CD14-positive monocyte (primary cell): ENCODE data around the gene TNFRSF13B. TPM values are rescaled to one million over a fixed set of nuclear protein-coding genes. Genes with fewer than 3 reads are reported as not detected.
"Not testable (repeated sequence)": the region's sequence is repeated elsewhere in the genome, so short reads cannot be mapped to it uniquely, and the experiment has no call there.

Source experiments
- DNase-seq, 3 donors: peaks; one replicate each; pipeline ENCODE4 v3.0.0-alpha.2; 2011 to 2022
- H2AFZ ChIP-seq: 2 replicates; pipeline ENCODE4 v1.6.0; 2012; ENCODE audit warnings: mild to moderate bottlenecking, low read depth, low read length, inconsistent platforms; ENCODE audit not compliant: insufficient read depth, poor library complexity, severe bottlenecking
- H3K27ac ChIP-seq, 2 donors: 1 replicate in 1 of 2; 2 replicates in 1 of 2; pipeline ENCODE4 v1.5.1; 2012 to 2013; ENCODE audit warnings: low read length in 2 of 2, control low read depth in 1 of 2, inconsistent platforms in 1 of 2, low read depth in 1 of 2, mild to moderate bottlenecking in 1 of 2
- H3K27me3 ChIP-seq, 2 donors: one replicate each; pipeline versions ENCODE4 v1.6.0 to v1.6.1; 2011 to 2013; ENCODE audit warnings: low read length in 2 of 2; ENCODE audit not compliant: control insufficient read depth in 2 of 2, insufficient read depth in 2 of 2
- H3K36me3 ChIP-seq, 2 donors: replicated peaks in 1 of 2; 1 replicate in 1 of 2; 2 replicates in 1 of 2; pipeline versions ENCODE4 v1.5.1 to v1.6.1; 2012 to 2013; ENCODE audit warnings: low read length in 2 of 2, control low read depth in 1 of 2, inconsistent platforms in 1 of 2, mild to moderate bottlenecking in 1 of 2; ENCODE audit not compliant: insufficient read depth in 2 of 2, control insufficient read depth in 1 of 2
- H3K4me1 ChIP-seq, 2 donors: 1 replicate in 1 of 2; 2 replicates in 1 of 2; pipeline versions ENCODE4 v1.5.1 to v1.6.1; 2012 to 2013; ENCODE audit warnings: low read length in 2 of 2, control low read depth in 1 of 2, inconsistent platforms in 1 of 2, mild to moderate bottlenecking in 1 of 2, moderate library complexity in 1 of 2; ENCODE audit not compliant: insufficient read depth in 2 of 2, control insufficient read depth in 1 of 2
- H3K4me2 ChIP-seq: replicated peaks from 2 replicates; pipeline ENCODE3; 2012; ENCODE audit warnings: low read length, moderate library complexity, mild to moderate bottlenecking; ENCODE audit not compliant: poor library complexity, severe bottlenecking; ENCODE audit errors: extremely low read depth
- H3K4me3 ChIP-seq, 3 experiments: fragments of 200-600 bp in 1 of 3; sonication (generic) in 1 of 3; replicated peaks in 1 of 3; 1 replicate in 2 of 3; 2 replicates in 1 of 3; pipeline ENCODE4 v1.5.1; 2011 to 2013; ENCODE audit warnings: low read length in 3 of 3, mild to moderate bottlenecking in 3 of 3, control low read depth in 2 of 3, low read depth in 2 of 3, inconsistent platforms in 1 of 3, moderate library complexity in 1 of 3
- H3K79me2 ChIP-seq: 2 replicates; pipeline ENCODE4 v1.6.0; 2012; ENCODE audit warnings: mild to moderate bottlenecking, control low read depth, inconsistent platforms, low read length, moderate library complexity; ENCODE audit not compliant: insufficient read depth
- H3K9ac ChIP-seq: 2 replicates; pipeline ENCODE4 v1.6.0; 2017; ENCODE audit warnings: low read length, mild to moderate bottlenecking; ENCODE audit not compliant: insufficient read depth, poor library complexity, severe bottlenecking
- H3K9me3 ChIP-seq, 2 donors: replicated peaks in 1 of 2; 1 replicate in 1 of 2; 2 replicates in 1 of 2; pipeline versions ENCODE4 v1.5.1 to v1.6.1; 2012 to 2013; ENCODE audit warnings: low read length in 2 of 2, control low read depth in 1 of 2; ENCODE audit not compliant: control insufficient read depth in 1 of 2, insufficient read depth in 1 of 2
- H4K20me1 ChIP-seq: 2 replicates; pipeline ENCODE4 v1.6.0; 2012; ENCODE audit warnings: mild to moderate bottlenecking, low read length, control low read depth, moderate library complexity; ENCODE audit not compliant: insufficient read depth
- H3K27ac Mint-ChIP-seq, 7 donors: one replicate each; pipeline ENCODE4 v1.8.0; 2020; ENCODE audit warnings: mild to moderate bottlenecking in 7 of 7, mixed read lengths in 7 of 7, moderate library complexity in 6 of 7, inconsistent platforms in 2 of 7
- H3K27me3 Mint-ChIP-seq, 3 donors: one replicate each; pipeline ENCODE4 v1.8.0; 2021 to 2022; ENCODE audit warnings: low read depth in 3 of 3, mild to moderate bottlenecking in 3 of 3, mixed read lengths in 3 of 3, moderate library complexity in 3 of 3, inconsistent platforms in 1 of 3
- H3K36me3 Mint-ChIP-seq, 2 donors: one replicate each; pipeline ENCODE4 v1.8.0; 2020; ENCODE audit warnings: mixed read lengths in 2 of 2, inconsistent platforms in 1 of 2, mild to moderate bottlenecking in 1 of 2
- H3K4me1 Mint-ChIP-seq: one replicate; pipeline ENCODE4 v1.8.0; 2020; ENCODE audit warnings: mild to moderate bottlenecking, mixed read lengths
- H3K4me3 Mint-ChIP-seq, 2 donors: one replicate each; pipeline ENCODE4 v1.8.0; 2020; ENCODE audit warnings: mild to moderate bottlenecking in 2 of 2, mixed read lengths in 2 of 2, moderate library complexity in 1 of 2
- H3K9me3 Mint-ChIP-seq, 7 donors: one replicate each; pipeline ENCODE4 v1.8.0; 2020 to 2022; ENCODE audit warnings: mixed read lengths in 7 of 7, mild to moderate bottlenecking in 6 of 7, moderate library complexity in 6 of 7, inconsistent platforms in 2 of 7
- WGBS: methylation state at CpG from one replicate; pipeline ENCODE4 v1.1.5; 2013; ENCODE audit warnings: missing lambda C conversion rate; ENCODE audit not compliant: insufficient coverage; 5-methylcytosine and 5-hydroxymethylcytosine counted together
- intact Hi-C, 2 donors: fragments of 100-400 bp; cut with micrococcal nuclease; formaldehyde crosslinking; loops; one replicate each; pipeline versions ENCODE4 v1.15.0 to v1.15.1; 2023
- polyA plus RNA-seq, 3 donors: library from polyadenylated mRNA; depleted of rRNA in 1 of 3; unstranded in 2 of 3; stranded (reverse) in 1 of 3; fragments of 300-500 nt in 2 of 3; fragments of >200 nt in 1 of 3; fragmentation: Illumina TruSeq in 2 of 3; gene quantifications; 1 replicate in 2 of 3; 2 replicates in 1 of 3; pipeline ENCODE4 v1.2.3, GENCODE V29; 2012 to 2021
- TF ChIP-seq, protein P1 (sequence below): fragments of 200-600 bp; IDR thresholded peaks from one replicate; pipeline ENCODE4 v1.8.0; 2022; ENCODE audit warnings: antibody characterized with exemption, mild to moderate bottlenecking

The TNFRSF13B gene
- polyA plus RNA-seq, 3 donors = 0.21 to 0.47 TPM; not detected in 1

GRCh38 chr17:16900288-16900882 lies 71.5 kb downstream of the TNFRSF13B start:
- DNase-seq = no peak
- H3K4me3 Mint-ChIP-seq = no peak overlapping the region
- Histone ChIP-seq H3K4me2 (no peak overlapping the region), H3K9ac (no peak overlapping the region), H3K4me3 (no peak overlapping the region), H3K9me3 (no peaks in the 10 kb centered on the region), H3K27me3 (peaks cover 0 to 6% of the 10 kb centered on the region in 2 donors), H3K36me3 (no peaks in the 10 kb centered on the region), H2AFZ (no peak overlapping the region), H3K27ac (no peak overlapping the region), H3K79me2 (no peaks in the 10 kb centered on the region), H3K4me1 (no peaks in the 10 kb centered on the region), H4K20me1 (no peaks in the 10 kb centered on the region)
- H3K27me3 Mint-ChIP-seq = peaks cover under 1 to 16% (median 12%) of the 10 kb centered on the region in 3 donors
- TF ChIP-seq, protein P1, sequence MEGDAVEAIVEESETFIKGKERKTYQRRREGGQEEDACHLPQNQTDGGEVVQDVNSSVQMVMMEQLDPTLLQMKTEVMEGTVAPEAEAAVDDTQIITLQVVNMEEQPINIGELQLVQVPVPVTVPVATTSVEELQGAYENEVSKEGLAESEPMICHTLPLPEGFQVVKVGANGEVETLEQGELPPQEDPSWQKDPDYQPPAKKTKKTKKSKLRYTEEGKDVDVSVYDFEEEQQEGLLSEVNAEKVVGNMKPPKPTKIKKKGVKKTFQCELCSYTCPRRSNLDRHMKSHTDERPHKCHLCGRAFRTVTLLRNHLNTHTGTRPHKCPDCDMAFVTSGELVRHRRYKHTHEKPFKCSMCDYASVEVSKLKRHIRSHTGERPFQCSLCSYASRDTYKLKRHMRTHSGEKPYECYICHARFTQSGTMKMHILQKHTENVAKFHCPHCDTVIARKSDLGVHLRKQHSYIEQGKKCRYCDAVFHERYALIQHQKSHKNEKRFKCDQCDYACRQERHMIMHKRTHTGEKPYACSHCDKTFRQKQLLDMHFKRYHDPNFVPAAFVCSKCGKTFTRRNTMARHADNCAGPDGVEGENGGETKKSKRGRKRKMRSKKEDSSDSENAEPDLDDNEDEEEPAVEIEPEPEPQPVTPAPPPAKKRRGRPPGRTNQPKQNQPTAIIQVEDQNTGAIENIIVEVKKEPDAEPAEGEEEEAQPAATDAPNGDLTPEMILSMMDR = no peak
- H3K27ac Mint-ChIP-seq = no peak overlapping the region
- peaks cover 0 to 3% (median 0%) of the 10 kb centered on the region in 7 donors for H3K9me3 Mint-ChIP-seq
- H3K4me1 Mint-ChIP-seq = no peaks in the 10 kb centered on the region
- H3K36me3 Mint-ChIP-seq = no peaks in the 10 kb centered on the region
- intact Hi-C loops = no loop called here
- WGBS = 100% methylated on average over 2 of the region's 2 CpGs

DNA sequence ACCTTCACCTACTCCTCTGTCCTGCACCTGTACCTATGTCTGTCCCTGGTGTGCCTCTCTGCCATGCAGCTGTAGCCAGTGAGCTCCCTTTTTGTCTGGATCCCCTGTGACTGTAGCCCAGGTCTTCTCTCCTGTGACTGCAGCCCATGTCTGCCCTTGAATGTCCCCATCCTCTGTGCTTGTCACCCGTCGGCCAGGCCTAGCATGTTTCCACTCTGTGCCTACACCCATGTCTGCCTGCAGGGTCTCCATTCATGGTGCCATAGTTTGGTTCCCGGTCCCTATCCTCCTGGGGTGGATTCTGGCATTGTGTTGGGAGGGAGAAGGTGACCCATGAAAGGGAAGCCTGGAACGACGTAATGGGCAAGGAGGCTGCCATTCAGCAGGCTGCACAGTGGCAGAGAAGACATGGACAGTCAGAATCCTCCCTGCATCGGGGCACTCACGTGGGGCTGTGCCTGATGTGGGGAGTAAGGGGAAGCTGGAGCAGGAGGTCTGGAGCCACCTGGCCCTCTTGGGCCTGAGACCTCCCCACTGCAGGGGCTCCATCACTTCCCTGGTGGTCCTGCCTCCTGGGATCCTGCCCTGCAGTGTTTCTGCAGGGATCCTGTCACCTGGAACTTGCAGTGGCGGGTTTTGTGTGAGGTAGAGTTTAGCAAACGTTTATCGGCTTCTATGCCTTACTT lies 74.6 kb downstream of the TNFRSF13B start:
- H2AFZ ChIP-seq, H3K27ac Mint-ChIP-seq, H3K4me1 Mint-ChIP-seq, DNase-seq, H3K36me3 Mint-ChIP-seq, H3K9me3 ChIP-seq, H3K4me3 Mint-ChIP-seq, H3K27me3 Mint-ChIP-seq, H3K4me3 ChIP-seq, H3K4me1 ChIP-seq, H3K9me3 Mint-ChIP-seq, H3K36me3 ChIP-seq, intact Hi-C loops, H4K20me1 ChIP-seq, H3K27ac ChIP-seq, H3K4me2 ChIP-seq, H3K9ac ChIP-seq, H3K27me3 ChIP-seq, H3K79me2 ChIP-seq: not testable (repeated sequence)
- 100% methylated on average over 2 of the region's 10 CpGs for WGBS

DNA sequence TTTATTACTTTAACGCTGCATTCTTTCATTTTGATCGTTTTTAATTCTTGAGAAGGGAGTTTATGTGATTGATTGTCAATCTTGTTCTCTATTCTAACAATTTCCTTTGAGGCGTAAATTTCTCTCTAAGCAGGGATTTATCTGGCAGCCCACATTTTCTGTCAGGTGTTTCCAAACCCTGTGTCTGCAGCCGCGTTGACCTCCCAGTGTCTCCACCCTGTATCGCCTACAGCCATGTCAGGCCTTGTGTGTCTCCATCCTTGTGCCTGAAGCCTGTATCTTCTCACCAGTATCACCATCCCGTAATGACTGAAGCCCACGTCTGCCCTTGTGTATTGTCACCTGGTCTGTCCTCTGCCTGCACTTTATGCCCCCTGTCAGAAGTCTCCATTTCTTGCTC lies 75.7 kb downstream of the TNFRSF13B start:
- intact Hi-C loops, H3K9ac ChIP-seq, H3K4me3 Mint-ChIP-seq, H4K20me1 ChIP-seq, H3K4me2 ChIP-seq, H3K4me1 ChIP-seq, DNase-seq, H3K36me3 Mint-ChIP-seq, H3K27me3 ChIP-seq, H2AFZ ChIP-seq, H3K27me3 Mint-ChIP-seq, H3K79me2 ChIP-seq, H3K4me3 ChIP-seq, H3K27ac ChIP-seq, H3K4me1 Mint-ChIP-seq, H3K9me3 ChIP-seq, H3K9me3 Mint-ChIP-seq, H3K36me3 ChIP-seq: not testable (repeated sequence)
- H3K27ac Mint-ChIP-seq = peak overlapping the region in 1 of 7 donors; percentile 25
- WGBS = 81% methylated on average over 5 of the region's 8 CpGs

DNA sequence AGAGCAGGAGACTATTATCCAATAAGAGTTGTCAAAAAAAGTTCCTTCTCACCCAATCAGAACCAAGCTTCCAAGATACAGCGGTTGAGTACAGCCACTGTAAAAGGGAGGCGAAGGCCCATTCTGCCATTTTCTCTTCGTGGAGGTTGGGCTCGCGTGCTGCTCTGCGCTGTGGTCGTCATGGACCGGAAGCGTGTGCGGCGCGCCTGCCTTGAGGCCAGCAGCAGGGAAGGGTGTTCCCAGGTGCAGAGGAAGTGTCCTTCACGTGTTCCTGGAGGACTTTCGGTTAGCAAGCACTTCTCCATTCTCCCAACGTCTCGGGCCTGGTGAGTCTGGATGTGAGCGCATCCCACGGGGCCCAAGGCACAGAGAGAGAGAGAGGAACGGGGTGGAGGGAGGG lies 78.4 kb downstream of the TNFRSF13B start:
- H3K9me3 Mint-ChIP-seq, H3K27me3 ChIP-seq, H3K4me1 ChIP-seq, H3K4me1 Mint-ChIP-seq, H3K27me3 Mint-ChIP-seq, H3K27ac ChIP-seq, H3K27ac Mint-ChIP-seq, H3K9ac ChIP-seq, intact Hi-C loops, H3K4me2 ChIP-seq, H3K4me3 Mint-ChIP-seq, H3K36me3 ChIP-seq, DNase-seq, H3K9me3 ChIP-seq, H4K20me1 ChIP-seq, H3K79me2 ChIP-seq, H3K4me3 ChIP-seq, H3K36me3 Mint-ChIP-seq, H2AFZ ChIP-seq: not testable (repeated sequence)
- WGBS = 91% methylated on average over 12 of the region's 19 CpGs
